Activated CD8-positive, alpha-beta memory T cell treated with anti-CD3 and anti-CD28 coated beads, Interleukin-2, amount 50 U/mL, for 24 hours (primary cell): ENCODE data around the gene MYPN.
"Not testable (repeated sequence)": the region's sequence is repeated elsewhere in the genome, so short reads cannot be mapped to it uniquely, and the experiment has no call there.

ENCODE experiments used
- DNase-seq: peaks from one replicate; pipeline ENCODE4 v3.0.0-alpha.2; 2020; ENCODE audit errors: extremely low read depth

The MYPN gene

GRCh38 chr10:68224810-68225209 is 115.5 kb downstream of the MYPN start:
- DNase-seq = no peak

- no peak for DNase-seq
These were observed 121.0 kb downstream of the MYPN start for GRCh38 chr10:68230268-68230667.

- DNase-seq = no peak
These were observed 122.0 kb downstream of the MYPN start for GRCh38 chr10:68231106-68231816.

DNA sequence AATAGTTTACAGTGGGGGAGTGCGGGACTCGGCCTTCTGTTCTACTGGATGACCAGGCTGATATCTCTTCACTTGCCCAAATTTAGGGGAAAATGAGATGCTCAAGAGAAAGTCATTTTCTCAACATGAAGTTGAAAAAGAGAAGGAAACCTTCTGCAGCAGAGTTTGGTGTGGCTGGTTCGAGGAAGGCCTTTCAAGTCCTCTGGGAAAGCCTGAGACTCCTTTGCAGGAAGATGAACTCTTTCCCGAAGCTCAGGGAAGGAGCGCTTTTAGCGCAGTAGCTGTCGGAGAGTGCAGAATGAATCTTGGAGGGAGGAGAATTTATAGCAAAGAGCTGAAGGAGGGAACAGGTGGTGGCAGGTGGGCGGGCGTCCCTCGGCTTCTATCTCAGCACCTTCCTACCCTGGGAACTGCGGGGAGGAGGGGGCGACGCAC is 122.5 kb downstream of the MYPN start, which contains the start of gene ATOH7:
TSS of gene ATOH7 (minus strand) at position 297 of the 435 bp plus-strand sequence. CDS start 436 bp downstream, outside the sequence.
- DNase-seq = no peak

DNA sequence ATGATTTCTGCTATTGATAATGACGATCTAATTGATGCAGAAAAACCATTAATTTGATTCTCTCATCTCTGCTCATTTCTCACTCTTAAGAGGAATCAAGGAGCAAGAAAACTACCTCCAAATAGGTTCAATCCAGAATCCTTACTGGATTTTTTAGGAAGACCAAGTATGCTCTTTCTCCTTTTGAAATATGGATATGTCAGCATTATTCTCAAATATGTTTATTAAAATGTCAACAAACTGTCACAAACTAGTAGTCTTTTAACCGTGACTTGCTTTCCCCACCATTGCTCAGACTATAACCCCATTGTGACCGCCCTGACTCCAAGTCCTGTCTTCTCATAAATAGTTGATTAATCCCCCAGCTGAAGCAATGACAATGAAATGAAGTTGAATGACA is 123.8 kb downstream of the MYPN start:
- no peak for DNase-seq

DNA sequence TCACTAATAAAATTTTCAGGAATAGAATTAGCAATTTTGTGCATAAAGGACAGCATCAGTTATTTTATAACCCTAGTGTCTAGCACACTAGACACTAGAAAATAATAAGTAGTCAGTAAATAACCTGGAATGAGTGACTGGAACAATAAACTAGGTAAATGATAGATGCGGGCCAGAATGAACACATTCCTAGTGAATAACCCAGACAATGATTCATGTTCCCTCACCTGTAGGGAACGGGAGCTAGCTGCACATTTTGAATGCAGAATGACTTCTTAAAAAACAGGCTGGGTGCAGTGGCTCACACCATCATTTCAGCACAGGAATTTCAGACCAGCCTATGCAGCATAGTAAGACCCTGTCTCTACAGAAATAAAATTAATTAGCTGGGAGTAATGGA is 125.8 kb downstream of the MYPN start:
- no peak for DNase-seq

GRCh38 chr10:68235581-68235980 is 126.3 kb downstream of the MYPN start:
- no peak for DNase-seq

- DNase-seq = no peak
These were observed 127.9 kb downstream of the MYPN start for GRCh38 chr10:68237173-68237572.

- DNase-seq = no peak
These were observed 129.1 kb downstream of the MYPN start for GRCh38 chr10:68238371-68238770.

DNA sequence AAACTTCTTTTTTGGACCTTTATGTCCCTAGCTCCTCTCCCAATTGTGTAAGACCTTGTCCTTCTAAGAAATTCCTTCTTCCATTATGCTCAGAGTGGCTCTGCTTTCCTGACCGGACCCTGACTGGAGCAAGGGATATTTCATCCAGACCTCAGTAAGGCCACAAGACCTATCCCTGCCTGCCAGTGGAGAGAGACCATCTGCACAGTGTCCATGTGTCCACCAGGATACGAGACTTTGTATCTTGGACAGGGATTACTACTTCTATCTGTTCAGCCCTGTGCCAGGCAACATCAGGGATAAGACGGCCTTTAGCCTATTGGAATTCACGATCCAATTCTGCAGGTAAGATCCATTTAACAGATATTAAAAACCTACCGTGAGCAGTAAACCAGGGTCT is 129.8 kb downstream of the MYPN start:
- DNase-seq = no peak

DNA sequence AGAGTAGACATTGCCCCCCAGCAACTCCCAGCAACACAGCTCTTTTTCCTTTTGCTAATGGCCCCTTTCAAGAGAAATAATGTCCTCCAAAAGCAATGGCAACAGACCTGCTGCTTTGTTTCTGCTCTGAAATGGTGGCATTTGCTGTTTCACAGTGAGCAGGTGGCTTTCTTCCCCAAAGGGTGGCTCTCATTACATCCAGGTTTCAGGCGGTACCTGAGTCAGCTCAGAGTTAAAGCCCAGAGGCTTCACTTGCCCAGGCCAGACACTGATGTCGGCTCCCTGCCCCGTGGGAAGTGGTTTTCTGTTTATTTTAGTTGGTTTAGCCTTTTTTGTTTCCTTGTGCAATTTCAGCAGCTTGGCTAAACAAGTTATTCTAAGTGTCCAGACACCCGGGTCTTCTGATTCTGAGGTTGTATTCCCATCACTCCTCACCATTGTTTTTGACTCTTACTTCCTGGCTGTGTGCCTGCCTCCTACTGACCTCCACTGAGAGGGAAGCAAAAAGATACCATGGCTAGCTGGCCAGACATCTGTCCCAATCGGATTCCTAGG is 130.4 kb downstream of the MYPN start:
- DNase-seq = no peak

GRCh38 chr10:68242051-68242450 is 132.8 kb downstream of the MYPN start:
- no peak for DNase-seq

- DNase-seq = not testable (repeated sequence)
These were observed 137.1 kb downstream of the MYPN start for GRCh38 chr10:68246397-68246796.

GRCh38 chr10:68247931-68248330 is 138.6 kb downstream of the MYPN start:
- DNase-seq = no peak

- DNase-seq = no peak
These were observed 140.0 kb downstream of the MYPN start for GRCh38 chr10:68249297-68249696.

DNA sequence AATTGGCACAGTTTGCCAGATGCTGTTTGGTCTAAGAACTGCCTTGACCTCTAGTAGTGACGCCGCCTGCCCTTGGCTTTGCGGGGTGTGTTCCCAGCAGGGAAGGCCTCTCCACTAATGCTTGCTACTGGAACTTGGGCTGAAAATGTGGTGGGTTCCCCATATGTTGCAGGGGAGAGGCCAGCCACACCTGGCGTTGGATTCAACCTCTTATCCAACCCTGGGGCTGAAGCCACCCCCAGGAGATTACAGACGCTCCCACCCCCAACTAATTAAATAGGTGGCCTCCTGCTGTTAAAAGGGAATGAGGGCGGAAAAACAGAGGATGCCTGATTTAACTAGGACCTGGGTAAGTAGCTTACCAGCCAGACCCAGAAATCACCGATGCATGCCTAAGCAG is 141.9 kb downstream of the MYPN start:
- DNase-seq = no peak

GRCh38 chr10:68251625-68252495 is 142.6 kb downstream of the MYPN start:
- no peak for DNase-seq

- no peak for DNase-seq
These were observed 144.1 kb downstream of the MYPN start for GRCh38 chr10:68253346-68253745.

DNA sequence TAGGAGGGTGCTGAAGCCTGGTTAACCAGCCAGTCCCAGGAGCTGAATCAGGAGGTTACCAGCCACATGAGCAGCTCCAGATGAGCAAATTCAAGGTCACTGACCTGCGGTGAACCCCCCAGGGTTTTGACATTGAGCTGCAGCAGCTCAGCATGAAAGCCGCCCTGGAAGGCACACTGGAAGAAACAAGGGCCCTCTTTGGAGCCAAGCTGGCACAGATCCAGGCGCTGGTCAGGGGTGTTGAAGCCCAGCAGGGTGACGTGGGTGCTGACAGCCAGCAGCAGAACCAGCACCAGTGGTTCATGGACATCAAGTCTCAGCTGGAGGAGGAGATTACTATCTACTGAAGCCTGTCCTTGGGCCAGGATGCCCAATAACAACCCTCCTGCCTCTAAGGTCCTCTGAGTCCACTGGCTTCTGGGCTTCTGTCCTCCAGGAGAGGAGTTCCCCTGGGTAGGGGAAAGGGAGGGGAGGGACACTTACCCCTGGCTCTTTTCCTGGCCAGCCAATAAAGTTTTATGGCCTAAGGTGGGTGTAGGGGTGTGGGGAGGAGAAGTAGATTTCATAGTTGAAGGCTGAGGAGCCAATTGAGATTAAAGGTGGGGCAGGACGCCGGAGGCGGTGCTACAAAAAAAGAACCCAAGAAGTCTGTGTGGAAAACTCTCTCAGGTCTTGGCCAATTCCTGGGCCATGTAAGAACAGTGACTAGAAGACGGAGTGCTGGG is 152.0 kb downstream of the MYPN start:
- DNase-seq = no peak
